D341Med (cell line): ENCODE data around the gene CCDC80.
A peak's percentile ranks its signal among the peaks of the same experiment; 100 is the strongest.

ENCODE experiments used
- DNase-seq: peaks from one replicate; pipeline ENCODE4 v3.0.0; 2012; ENCODE audit warnings: low spot score

The CCDC80 gene

DNA sequence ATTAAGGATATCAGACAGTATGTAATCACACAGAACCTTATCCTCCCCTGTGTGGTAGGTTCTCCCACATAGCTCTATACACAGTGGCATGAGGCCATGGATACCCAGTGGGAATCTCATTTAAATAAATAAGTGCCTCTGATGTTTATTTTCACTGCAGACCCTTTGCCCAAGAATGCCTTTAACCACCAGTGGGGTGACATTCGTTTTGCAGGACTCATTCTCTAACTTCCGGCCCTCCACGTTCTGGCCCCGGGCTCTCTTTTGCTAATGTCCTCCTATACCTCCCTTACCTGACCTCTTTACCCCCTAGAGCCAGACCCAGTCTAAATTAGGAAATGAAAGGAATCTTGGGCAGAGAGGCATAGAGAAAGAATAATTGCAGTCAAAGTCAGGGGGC is 8.3 kb downstream of the CCDC80 start:
- DNase-seq: no peak

DNA sequence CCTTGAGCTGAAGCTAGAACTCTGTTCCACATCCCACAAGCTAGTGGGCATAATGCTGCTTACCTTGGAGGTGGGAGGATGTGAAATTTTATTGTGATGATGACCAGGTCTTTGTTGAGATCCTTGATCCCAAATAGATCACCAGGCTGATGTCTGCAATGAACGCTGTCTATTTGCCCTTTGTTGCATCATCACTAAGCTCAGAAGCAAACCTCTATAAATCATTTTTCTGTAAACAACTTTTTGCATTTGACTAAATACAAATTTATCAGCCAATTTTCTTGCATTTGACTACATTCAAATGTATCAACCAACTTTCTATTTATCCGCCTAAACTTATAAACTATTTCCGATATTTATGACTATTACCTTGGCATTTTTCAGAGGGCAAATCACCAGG is 9.7 kb downstream of the CCDC80 start:
- DNase-seq: no peak

DNA sequence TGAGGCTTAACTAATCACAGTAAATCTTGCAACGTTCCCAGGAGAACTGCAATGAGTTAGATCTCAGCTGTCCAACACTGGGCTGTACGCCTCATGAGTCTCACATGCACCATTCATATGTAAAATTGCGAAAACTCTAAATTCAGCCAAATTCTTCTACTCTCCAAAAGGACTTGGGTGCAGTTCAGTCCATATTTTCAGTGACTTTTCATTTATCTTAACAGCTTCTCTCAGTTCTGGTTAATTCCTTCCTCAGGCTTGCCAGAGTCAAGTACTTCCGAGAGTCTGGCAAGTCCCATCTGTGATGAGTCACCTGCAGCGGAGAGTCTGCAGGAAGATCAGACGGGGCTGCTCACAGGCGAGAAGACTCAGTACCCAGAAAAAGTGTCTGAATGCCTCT is 11.5 kb downstream of the CCDC80 start:
- DNase-seq: peak; percentile 41

DNA sequence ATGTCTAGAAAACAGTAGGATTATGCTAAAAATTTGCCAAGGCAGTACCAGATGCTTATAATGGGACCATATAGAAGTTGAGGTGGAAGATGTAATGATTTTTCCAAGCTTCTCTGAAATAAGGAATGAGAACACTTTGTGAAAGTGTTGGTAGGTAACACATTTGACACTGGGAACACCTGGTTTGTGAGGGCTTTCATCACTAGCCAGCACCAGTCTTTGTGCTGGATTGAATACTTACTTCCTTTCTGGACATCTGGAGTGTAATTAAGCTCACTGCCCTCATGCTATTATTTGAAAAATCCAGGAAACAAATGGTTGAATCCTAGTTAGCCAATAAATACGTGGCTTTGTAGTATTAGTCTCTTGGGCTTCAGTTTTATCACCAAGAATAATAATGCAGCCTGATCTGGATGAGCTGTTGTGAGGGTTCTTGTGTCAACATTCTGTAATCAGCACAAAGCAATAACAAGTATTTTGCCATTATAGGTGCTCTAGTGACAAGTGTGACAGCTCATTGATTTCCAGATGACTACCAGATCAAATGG is 12.9 kb downstream of the CCDC80 start:
- peak; percentile 44 for DNase-seq

DNA sequence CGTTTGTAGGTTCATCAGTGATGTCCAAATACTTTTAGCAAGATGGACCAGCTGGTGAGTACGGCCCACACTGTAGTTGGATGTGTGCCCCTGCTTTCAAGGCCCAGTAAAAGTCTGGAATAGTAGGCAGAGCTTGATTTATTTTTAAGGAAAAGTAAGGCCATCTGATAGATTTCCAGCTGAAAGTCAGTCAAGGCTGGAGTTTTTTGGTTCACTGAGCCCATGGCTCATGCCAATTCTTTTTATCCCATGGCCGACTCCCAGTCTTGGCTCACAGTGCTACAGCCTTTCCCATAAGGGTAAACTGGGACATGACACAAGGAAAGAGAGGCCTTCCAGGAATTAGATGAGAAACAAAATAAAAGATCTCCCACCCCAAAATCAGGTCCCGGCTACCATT is 13.5 kb downstream of the CCDC80 start:
- no peak for DNase-seq

DNA sequence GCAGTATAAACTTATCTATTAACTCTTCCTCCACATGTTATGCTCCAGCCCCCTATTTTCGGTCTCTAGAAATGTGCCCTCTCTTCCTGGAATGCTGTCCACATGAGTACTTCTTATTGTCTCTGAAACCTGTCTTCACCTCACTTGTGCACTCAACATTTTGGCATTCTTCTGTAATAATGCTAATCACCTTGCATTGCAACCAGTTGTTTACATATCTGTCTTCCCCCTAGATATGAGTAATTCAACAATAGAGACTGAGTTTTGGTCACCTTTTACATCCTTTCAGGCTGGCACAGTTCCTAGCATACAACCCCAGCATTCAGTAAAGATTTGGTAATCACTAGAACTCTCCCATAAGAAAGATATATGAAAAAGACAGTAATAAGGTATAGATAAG is 17.2 kb downstream of the CCDC80 start:
- DNase-seq: no peak

DNA sequence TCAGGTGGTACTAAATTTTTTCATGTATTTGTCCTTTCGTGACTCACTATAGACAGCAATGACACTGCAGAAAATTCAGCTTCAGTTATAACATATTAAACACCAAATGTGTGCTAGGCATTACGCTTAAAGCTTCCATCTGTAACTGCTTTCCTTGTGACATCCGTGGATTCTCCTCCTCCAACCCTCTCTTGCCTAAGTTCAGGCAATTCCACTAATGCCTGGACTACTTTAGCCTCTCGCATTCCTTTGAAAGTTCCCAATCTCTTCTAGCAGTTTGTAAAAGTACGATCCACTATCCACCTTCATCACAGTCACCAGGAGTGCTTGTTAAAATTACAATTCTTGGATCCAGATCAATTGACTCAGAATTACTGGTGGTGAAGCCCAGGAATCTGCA is 17.7 kb downstream of the CCDC80 start:
- DNase-seq: no peak

DNA sequence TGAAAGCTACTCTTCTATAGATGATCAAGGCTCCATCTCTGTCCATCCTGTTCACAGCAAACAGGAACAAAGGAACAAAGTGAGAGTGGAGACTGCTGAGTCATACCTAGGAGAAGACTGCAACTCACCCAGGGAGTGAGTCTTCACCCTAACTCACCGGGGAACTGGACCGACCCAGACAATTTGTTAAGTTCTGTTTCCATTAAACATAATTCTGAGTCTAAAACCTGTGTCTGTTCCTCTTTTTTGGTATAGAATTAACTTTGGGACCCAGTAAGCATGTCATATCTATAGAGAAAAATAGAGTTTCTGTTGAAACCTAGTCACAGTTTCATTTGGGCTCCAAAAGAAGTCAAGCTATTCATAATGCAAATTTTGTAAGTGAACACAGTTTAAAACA is 21.6 kb downstream of the CCDC80 start:
- no peak for DNase-seq

DNA sequence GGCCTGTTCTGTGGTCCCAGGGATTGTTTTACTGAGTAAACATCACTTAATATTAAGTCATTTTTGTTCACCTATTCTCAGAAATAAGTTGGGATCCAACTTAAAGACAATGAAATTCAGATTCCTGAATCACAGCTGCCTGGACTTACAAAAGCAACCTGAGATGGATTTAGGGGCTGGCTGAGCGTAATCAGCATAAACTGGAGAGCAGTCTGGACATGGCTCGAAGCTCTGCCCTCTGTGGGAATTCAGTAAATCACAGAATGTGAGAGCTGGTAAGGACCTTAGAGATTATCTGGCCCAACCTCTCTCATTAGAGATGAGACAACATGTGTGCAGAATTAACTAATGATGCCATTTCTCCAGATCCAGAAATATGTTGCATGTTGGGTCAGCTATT is 23.7 kb downstream of the CCDC80 start:
- no peak for DNase-seq

DNA sequence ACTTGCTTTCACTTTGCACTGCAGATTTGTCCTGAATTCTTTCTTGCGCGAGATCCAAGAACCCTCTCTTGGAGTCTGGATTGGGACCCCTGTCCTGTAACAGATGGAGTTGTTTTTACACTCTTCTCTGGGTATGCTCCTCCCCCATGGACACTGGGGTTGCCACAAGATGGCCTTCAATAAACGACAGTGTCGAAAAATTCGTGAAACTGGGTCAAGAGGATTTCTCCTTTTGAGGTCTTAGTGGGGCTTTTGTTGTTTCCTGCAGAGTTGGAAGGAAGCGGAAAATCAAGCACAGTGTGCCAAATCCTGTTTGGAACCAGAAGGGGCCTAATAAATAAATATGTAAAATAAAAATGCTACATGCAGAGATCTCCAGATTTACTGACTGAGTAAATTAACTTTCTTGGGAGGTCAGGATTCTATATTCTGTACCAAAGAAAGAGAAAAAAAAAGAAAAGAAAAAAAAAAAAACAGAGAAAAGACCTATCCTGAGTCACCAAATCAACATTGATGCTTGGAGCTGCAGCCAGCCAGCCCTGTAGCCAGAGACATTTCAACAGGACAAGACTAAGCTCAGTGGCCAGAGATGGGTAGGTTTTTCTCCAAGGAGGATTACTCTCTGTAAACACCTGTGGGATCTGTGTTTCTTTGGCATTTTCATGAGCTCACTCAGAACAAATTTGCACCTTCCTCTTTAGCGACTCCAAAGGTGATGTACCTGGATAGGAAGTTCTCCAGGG is 24.8 kb downstream of the CCDC80 start:
- DNase-seq: no peak

DNA sequence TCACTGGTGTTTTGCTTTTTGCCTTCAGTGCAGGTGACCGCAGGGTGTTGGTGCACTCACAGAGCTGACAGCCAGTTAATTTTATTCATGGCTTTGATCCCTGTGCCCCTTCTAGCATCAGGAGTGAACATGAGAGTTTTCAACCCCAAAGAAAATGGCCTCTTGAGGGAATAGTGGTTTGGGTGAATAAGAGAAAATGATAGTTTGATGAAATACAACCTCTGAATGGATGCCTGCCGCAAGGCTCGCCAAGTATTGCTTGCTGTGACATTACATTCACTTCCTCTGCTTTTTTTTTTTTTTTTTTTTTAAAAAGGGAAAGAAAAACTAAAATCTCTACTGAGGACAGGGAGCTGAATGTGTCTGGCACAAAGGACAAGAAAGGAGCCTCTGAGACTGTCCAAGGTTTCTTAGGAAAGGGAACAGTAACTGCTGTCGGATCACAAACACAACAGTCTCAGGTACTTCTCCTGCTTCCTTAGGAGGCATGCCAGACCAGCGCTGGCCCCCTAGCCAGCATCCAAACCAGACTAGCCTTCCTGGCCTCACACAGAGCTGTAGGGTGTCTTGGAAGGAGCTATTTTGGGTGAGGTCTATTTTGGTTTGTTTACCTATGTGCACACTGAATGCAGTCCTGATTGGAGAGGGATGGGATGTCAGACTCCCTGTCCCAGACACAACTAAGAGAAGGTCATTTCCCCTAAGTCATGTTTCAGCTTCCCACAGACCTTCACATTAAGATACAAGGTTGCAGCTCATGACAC is 29.0 kb downstream of the CCDC80 start:
- DNase-seq: no peak

DNA sequence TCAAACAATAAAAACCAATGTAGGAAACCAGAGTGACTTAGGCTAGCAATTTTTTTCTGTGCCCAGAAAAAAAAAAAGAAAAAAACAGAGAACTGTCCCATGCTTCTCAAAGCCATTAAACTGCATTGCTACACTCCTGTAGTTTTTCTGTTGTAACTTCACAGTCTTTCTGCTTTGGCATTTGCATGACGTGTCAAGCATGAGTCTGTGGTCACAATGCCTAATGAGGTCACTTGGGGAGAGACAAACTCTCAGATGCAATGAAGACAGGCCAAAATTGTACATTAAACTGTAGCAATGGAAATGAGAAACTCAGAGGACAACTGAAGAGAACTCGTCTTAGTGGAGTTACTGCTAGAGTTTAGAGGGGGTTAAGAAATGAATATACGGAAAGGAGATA is 30.8 kb downstream of the CCDC80 start:
- no peak for DNase-seq

DNA sequence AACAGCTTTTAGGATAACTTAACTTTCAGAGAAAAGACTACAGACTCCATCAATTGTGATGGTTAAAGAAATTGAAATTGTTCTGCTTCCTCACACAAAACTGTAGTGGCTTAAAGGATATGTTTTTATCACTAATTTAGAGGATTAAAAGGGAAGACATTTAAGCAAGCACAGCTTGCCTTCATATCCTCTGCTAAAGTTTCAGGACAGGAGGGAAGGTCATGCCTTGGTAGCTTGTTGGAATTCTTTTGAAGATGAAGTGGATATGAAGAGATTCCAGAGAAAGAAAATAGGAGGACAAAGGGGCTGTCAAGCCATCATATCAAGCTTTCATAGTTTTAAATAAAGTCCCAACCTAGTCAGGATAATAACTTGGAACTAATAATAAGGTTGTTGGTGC is 33.1 kb downstream of the CCDC80 start:
- no peak for DNase-seq

DNA sequence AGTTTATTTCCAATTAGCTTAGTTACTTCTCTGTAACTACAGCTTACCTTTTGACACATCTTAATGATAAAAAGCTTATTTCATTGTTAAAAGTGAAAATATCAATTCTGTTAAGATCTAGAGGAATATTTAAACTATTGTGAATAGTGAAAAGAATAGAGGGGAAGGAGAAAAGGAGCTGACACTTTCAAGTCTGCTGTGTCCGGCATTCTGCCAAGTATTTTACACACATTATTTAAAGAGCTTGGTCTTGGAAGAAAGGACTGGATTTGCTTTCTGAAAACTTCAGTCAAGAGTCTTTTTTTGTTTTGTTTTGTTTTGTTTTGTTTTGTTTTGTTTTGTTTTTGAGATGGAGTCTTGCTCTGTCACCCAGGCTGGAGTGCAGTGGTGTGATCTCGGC is 34.8 kb downstream of the CCDC80 start:
- no peak for DNase-seq

DNA sequence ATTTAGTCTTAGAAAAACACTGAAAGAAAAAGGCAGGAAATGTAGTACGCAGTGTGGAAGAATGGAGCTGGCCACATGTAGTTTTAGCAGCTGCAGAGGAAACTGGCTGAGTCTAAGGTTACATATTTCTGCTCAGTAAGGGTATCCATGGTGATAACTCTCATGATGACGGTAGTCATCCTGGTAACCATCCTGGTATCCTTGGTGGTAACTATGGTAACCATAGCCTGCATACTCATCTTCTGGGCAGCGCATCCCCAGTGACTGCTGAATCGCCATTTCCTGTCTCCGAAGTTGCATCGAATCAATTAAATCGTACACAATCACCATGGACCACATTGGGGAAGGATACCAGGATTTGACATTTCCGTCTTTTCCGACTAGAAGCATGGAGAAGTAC is 35.7 kb downstream of the CCDC80 start:
- no peak for DNase-seq

DNA sequence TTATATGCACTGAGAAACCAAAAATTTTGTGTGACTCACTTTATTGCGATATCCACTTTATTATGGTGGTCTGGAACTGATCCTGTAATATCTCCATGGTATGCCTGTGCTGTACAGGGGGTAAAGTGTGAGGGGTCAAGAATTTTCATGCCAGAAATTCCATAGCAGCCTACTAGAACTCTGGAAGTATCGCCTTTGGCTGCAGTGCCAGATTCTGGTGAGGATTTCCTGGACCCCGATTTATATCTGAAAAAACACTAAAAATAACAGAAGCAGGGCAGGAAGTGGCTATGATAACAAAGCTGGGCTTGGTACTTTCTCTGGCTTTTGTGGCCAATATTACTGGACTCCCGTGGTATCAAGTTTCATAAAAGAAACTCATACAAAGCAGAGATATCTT is 36.4 kb downstream of the CCDC80 start:
- no peak for DNase-seq

DNA sequence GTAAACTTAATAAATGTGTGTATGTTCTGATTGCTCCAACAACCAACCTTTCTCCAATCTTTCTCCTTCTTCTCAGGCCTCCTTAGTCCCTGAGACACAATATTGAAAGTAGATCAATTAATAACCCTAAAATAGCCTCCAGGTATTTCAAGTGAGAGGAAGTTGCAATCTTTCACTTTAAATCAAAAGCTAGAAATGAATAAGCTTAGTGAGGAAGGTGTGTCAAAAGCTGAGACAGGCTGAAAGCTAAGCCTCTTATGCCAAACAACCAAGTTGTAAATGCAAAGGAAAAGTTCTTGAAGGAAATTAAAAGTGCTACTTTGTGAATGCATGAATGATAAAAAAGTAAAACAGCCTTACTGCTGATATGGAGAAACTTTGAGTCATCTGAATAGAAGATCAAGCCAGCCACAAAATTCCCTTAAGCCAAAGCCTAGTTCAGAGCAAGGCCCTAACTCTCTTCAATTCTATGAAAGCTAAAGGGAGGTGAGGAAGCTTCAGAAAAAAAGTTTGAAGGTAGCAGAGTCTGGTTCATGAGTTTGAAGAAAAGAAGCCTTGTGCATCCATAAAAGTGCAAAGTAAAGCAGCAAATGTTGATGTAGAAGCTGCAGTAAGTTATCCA is 38.6 kb downstream of the CCDC80 start:
- no peak for DNase-seq

DNA sequence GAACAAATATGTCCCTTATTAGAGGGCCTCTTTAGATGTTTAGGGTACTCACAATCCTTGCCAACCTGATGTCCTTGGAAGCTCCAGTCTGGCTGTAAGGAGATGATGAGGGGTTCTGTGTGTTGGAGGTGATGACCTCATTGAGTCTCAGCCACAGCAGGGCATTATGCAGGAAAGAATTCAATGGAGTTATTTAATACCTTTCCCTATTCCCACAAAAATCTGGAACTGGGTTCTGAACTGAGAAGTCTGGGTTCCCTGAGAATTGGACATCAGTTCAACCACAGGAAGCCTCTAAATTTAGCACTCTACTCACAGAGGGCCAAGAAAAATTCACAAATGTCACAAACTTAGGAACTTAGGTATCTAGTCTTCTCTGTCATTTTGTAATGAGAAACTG is 42.2 kb downstream of the CCDC80 start:
- DNase-seq: no peak

DNA sequence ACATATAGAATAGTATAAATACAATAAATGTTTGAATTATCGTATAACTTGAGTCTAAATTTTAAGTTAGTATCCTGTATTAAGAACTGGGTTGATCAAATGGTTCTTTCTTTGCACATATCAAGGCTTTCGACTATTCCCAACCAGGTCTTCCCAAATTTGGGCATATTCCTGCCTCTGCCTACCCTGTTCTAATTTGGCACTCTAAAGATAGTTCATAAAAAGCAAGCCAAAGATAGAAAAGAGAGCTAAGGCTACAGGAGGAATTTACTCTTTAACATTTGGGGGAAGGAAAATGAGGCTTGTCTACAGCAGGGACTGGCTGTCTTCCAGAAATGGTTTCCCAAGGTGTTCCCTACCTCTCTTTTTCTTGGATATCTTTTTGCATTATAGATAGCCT is 43.0 kb downstream of the CCDC80 start:
- DNase-seq: no peak

DNA sequence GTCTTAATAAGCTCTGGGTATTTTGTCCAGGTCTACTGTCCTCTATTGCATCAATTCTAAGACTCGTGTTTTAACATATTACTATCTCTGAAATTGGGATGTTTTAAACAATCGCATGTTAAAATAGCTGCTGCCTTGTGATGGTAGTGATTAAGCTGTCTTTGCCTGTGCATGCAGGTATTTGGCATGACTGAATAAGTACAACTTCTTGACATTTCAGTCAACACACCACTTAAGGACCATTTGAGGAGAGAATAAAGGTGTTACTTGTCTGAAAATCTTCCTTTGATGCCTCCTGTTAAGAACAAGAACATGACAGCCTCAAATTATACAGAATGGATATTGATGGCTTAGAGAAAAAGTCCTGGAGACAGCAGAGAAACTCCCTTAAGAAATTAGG is 46.1 kb downstream of the CCDC80 start:
- no peak for DNase-seq

DNA sequence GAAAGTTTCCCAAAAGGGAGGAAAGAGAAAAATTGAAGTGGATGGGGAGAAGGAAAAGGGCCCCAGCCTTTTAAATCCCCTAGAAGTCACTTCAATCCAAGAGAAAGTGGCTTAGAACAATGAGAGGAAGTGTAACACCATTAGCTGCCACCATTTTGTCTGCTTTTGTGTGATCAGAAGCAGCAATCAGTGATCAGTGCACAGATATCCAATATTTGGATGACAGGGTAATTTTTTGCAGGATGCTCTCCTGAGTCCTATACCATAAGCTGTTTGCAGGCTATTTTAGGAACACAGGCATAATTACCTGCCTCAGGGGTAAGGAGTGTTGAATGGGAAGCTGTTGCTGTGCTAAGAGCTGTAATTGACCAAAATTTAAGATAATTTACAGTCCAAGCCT is 47.7 kb downstream of the CCDC80 start:
- DNase-seq: no peak

DNA sequence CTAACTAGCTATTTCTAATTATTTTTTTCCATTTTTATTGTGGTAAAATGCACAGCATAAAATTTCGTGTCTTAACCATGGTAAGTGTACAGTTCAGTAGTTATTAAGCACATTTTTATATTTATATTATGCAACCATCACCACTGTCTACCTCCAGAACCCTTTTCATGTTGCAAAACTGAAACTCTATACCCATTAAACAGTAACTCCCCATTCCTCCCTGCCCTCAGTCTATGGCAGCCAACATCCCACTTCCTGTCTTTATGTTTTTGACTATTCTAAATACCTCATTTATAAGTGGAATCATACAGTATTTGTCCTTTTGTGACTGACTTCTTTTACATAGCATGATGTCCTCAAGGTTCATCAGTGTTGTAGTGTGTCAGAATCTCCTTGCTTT is 53.6 kb downstream of the CCDC80 start:
- no peak for DNase-seq

DNA sequence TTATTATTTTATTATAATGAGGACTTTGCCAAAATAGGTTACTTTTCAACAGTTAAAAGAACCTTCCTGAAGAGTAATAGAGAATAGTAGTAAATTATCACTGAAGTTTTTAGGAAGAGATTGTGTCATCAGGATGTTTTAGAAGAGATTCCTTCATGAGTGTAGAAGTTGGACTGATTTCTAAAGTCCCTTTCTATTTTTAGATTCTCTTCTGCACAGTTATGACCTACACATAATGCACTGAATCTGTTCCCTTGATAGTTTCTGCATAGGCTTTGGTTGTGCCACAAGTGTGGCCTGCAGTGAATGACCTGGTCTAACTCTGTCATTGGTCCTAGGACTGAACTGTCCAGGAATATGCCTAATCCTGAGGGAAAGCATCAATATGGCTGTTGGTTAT is 55.2 kb downstream of the CCDC80 start:
- no peak for DNase-seq
